HL-60 (cell line): ENCODE measurements around the gene NR2E3.

ENCODE experiments used
- CTCF ChIP-seq: IDR thresholded peaks from one replicate; pipeline ENCODE4 v1.5.1; 2011; ENCODE audit warnings: low read length, control low read depth, inconsistent platforms; ENCODE audit not compliant: insufficient read depth
- POLR2AphosphoS5 ChIP-seq: IDR thresholded peaks from 2 replicates; pipeline ENCODE4 v1.6.1; 2012; ENCODE audit warnings: low read depth

GRCh38 chr15:71825021-71825730 is 14.8 kb downstream of the NR2E3 start:
- TF ChIP-seq CTCF (no peak), POLR2AphosphoS5 (no peak)
